ENCODE results near the gene DTHD1. TPM values are rescaled to one million over a fixed set of nuclear protein-coding genes. Genes with fewer than 3 reads are reported as not detected.

DTHD1 gene
- total and polyA plus RNA-seq, 2 donors, result 0.09 to 0.14 TPM

GRCh38 chr4:36327400-36327799, 46.0 kb downstream of the DTHD1 start:
- no peak overlapping the region for H3K4me3 ChIP-seq (ENCODE audit: low read length in 2 of 2)
- no peak overlapping the region for H3K27ac ChIP-seq (ENCODE audit: low read depth in 1 of 2, low read length in 1 of 2)
- no peaks in the 10 kb centered on the region for H3K9me3 ChIP-seq (ENCODE audit: control insufficient read depth in 2 of 2, insufficient read depth in 1 of 2, low read length in 1 of 2)
- no peaks in the 10 kb centered on the region for H3K36me3 ChIP-seq (ENCODE audit: control insufficient read depth in 2 of 2, insufficient read depth in 2 of 2, low read length in 1 of 2)
- DNase-seq (ENCODE audit: low read depth in 6 of 9, low spot score in 9 of 9), result no peak
- H3K27me3 ChIP-seq (ENCODE audit: control insufficient read depth in 2 of 2, insufficient read depth in 1 of 2, low read length in 1 of 2), result no peaks in the 10 kb centered on the region
- H3K4me1 ChIP-seq (ENCODE audit: control insufficient read depth in 2 of 2, insufficient read depth in 2 of 2, low read length in 2 of 2), result peaks cover 0 to 20% of the 10 kb centered on the region in 2 donors
- 78% methylated on average over 5 of the region's 5 CpGs for WGBS

GRCh38 chr4:36328130-36328529, 46.7 kb downstream of the DTHD1 start:
- H3K4me3 ChIP-seq (ENCODE audit: low read length in 2 of 2), result no peak overlapping the region
- no peaks in the 10 kb centered on the region for H3K27me3 ChIP-seq (ENCODE audit: control insufficient read depth in 2 of 2, insufficient read depth in 1 of 2, low read length in 1 of 2)
- no peak overlapping the region for H3K27ac ChIP-seq (ENCODE audit: low read depth in 1 of 2, low read length in 1 of 2)
- DNase-seq (ENCODE audit: low read depth in 6 of 9, low spot score in 9 of 9), result no peak
- peaks cover under 1 to 14% of the 10 kb centered on the region in 2 donors for H3K4me1 ChIP-seq (ENCODE audit: control insufficient read depth in 2 of 2, insufficient read depth in 2 of 2, low read length in 2 of 2)
- WGBS, result 84% methylated on average over 9 of the region's 9 CpGs
- no peaks in the 10 kb centered on the region for H3K36me3 ChIP-seq (ENCODE audit: control insufficient read depth in 2 of 2, insufficient read depth in 2 of 2, low read length in 1 of 2)
- no peaks in the 10 kb centered on the region for H3K9me3 ChIP-seq (ENCODE audit: control insufficient read depth in 2 of 2, insufficient read depth in 1 of 2, low read length in 1 of 2)

- no peak for DNase-seq (ENCODE audit: low read depth in 6 of 9, low spot score in 9 of 9)
Measured at GRCh38 chr4:36329228-36329627, 47.8 kb downstream of the DTHD1 start.

GRCh38 chr4:36330796-36331195, 49.4 kb downstream of the DTHD1 start:
- no peaks in the 10 kb centered on the region for H3K9me3 ChIP-seq (ENCODE audit: control insufficient read depth in 2 of 2, insufficient read depth in 1 of 2, low read length in 1 of 2)
- H3K27ac ChIP-seq (ENCODE audit: low read depth in 1 of 2, low read length in 1 of 2), result no peak overlapping the region
- no peaks in the 10 kb centered on the region for H3K27me3 ChIP-seq (ENCODE audit: control insufficient read depth in 2 of 2, insufficient read depth in 1 of 2, low read length in 1 of 2)
- H3K4me1 ChIP-seq (ENCODE audit: control insufficient read depth in 2 of 2, insufficient read depth in 2 of 2, low read length in 2 of 2), result peaks cover 6 to 9% of the 10 kb centered on the region in 2 donors
- 97% methylated on average over 1 of the region's 1 CpG for WGBS
- H3K4me3 ChIP-seq (ENCODE audit: low read length in 2 of 2), result no peak overlapping the region
- DNase-seq (ENCODE audit: low read depth in 6 of 9, low spot score in 9 of 9), result no peak
- no peaks in the 10 kb centered on the region for H3K36me3 ChIP-seq (ENCODE audit: control insufficient read depth in 2 of 2, insufficient read depth in 2 of 2, low read length in 1 of 2)

More at GRCh38 chr4:36329228-36329627, 47.8 kb downstream of the DTHD1 start:
- Histone ChIP-seq H3K9me3 (ENCODE audit: control insufficient read depth in 2 of 2, insufficient read depth in 1 of 2, low read length in 1 of 2) (no peaks in the 10 kb centered on the region), H3K4me1 (ENCODE audit: control insufficient read depth in 2 of 2, insufficient read depth in 2 of 2, low read length in 2 of 2) (peaks cover 6 to 14% of the 10 kb centered on the region in 2 donors), H3K27me3 (ENCODE audit: control insufficient read depth in 2 of 2, insufficient read depth in 1 of 2, low read length in 1 of 2) (no peaks in the 10 kb centered on the region), H3K36me3 (ENCODE audit: control insufficient read depth in 2 of 2, insufficient read depth in 2 of 2, low read length in 1 of 2) (no peaks in the 10 kb centered on the region), H3K4me3 (ENCODE audit: low read length in 2 of 2) (no peak overlapping the region), H3K27ac (ENCODE audit: low read depth in 1 of 2, low read length in 1 of 2) (no peak overlapping the region)
- 99% methylated on average over 2 of the region's 2 CpGs for WGBS

GRCh38 chr4:36332023-36332781, 50.8 kb downstream of the DTHD1 start:
- no peak overlapping the region for H3K27ac ChIP-seq (ENCODE audit: low read depth in 1 of 2, low read length in 1 of 2)
- no peaks in the 10 kb centered on the region for H3K9me3 ChIP-seq (ENCODE audit: control insufficient read depth in 2 of 2, insufficient read depth in 1 of 2, low read length in 1 of 2)
- H3K4me1 ChIP-seq (ENCODE audit: control insufficient read depth in 2 of 2, insufficient read depth in 2 of 2, low read length in 2 of 2), result peaks cover 6 to 7% of the 10 kb centered on the region in 2 donors
- 91% methylated on average over 7 of the region's 7 CpGs for WGBS
- DNase-seq (ENCODE audit: low read depth in 6 of 9, low spot score in 9 of 9), result no peak
- H3K4me3 ChIP-seq (ENCODE audit: low read length in 2 of 2), result no peak overlapping the region
- H3K36me3 ChIP-seq (ENCODE audit: control insufficient read depth in 2 of 2, insufficient read depth in 2 of 2, low read length in 1 of 2), result no peaks in the 10 kb centered on the region
- no peaks in the 10 kb centered on the region for H3K27me3 ChIP-seq (ENCODE audit: control insufficient read depth in 2 of 2, insufficient read depth in 1 of 2, low read length in 1 of 2)

GRCh38 chr4:36332782-36333131, 51.3 kb downstream of the DTHD1 start:
- H3K27ac ChIP-seq (ENCODE audit: low read depth in 1 of 2, low read length in 1 of 2), result no peak overlapping the region
- H3K4me1 ChIP-seq (ENCODE audit: control insufficient read depth in 2 of 2, insufficient read depth in 2 of 2, low read length in 2 of 2), result peaks cover 6 to 7% of the 10 kb centered on the region in 2 donors
- H3K27me3 ChIP-seq (ENCODE audit: control insufficient read depth in 2 of 2, insufficient read depth in 1 of 2, low read length in 1 of 2), result no peaks in the 10 kb centered on the region
- DNase-seq (ENCODE audit: low read depth in 6 of 9, low spot score in 9 of 9), result no peak
- H3K36me3 ChIP-seq (ENCODE audit: control insufficient read depth in 2 of 2, insufficient read depth in 2 of 2, low read length in 1 of 2), result no peaks in the 10 kb centered on the region
- no peak overlapping the region for H3K4me3 ChIP-seq (ENCODE audit: low read length in 2 of 2)
- no peaks in the 10 kb centered on the region for H3K9me3 ChIP-seq (ENCODE audit: control insufficient read depth in 2 of 2, insufficient read depth in 1 of 2, low read length in 1 of 2)

- 41% methylated on average over 6 of the region's 6 CpGs for WGBS
- H3K27ac ChIP-seq (ENCODE audit: low read depth in 1 of 2, low read length in 1 of 2), result no peak overlapping the region
- peaks cover 6 to 7% of the 10 kb centered on the region in 2 donors for H3K4me1 ChIP-seq (ENCODE audit: control insufficient read depth in 2 of 2, insufficient read depth in 2 of 2, low read length in 2 of 2)
- no peak overlapping the region for H3K4me3 ChIP-seq (ENCODE audit: low read length in 2 of 2)
- no peak for DNase-seq (ENCODE audit: low read depth in 6 of 9, low spot score in 9 of 9)
- no peaks in the 10 kb centered on the region for H3K36me3 ChIP-seq (ENCODE audit: control insufficient read depth in 2 of 2, insufficient read depth in 2 of 2, low read length in 1 of 2)
- H3K27me3 ChIP-seq (ENCODE audit: control insufficient read depth in 2 of 2, insufficient read depth in 1 of 2, low read length in 1 of 2), result no peaks in the 10 kb centered on the region
- no peaks in the 10 kb centered on the region for H3K9me3 ChIP-seq (ENCODE audit: control insufficient read depth in 2 of 2, insufficient read depth in 1 of 2, low read length in 1 of 2)
Measured at GRCh38 chr4:36333303-36333877, 52.0 kb downstream of the DTHD1 start.

GRCh38 chr4:36337665-36338185, 56.3 kb downstream of the DTHD1 start:
- 4% methylated on average over 1 of the region's 1 CpG for WGBS
- no peak for DNase-seq (ENCODE audit: low read depth in 6 of 9, low spot score in 9 of 9)

GRCh38 chr4:36338973-36339372, 57.6 kb downstream of the DTHD1 start:
- 79% methylated on average over 3 of the region's 3 CpGs for WGBS
- Histone ChIP-seq H3K36me3 (ENCODE audit: control insufficient read depth in 2 of 2, insufficient read depth in 2 of 2, low read length in 1 of 2) (no peaks in the 10 kb centered on the region), H3K27ac (ENCODE audit: low read depth in 1 of 2, low read length in 1 of 2) (no peak overlapping the region), H3K27me3 (ENCODE audit: control insufficient read depth in 2 of 2, insufficient read depth in 1 of 2, low read length in 1 of 2) (no peaks in the 10 kb centered on the region), H3K9me3 (ENCODE audit: control insufficient read depth in 2 of 2, insufficient read depth in 1 of 2, low read length in 1 of 2) (no peaks in the 10 kb centered on the region), H3K4me1 (ENCODE audit: control insufficient read depth in 2 of 2, insufficient read depth in 2 of 2, low read length in 2 of 2) (no peaks in the 10 kb centered on the region), H3K4me3 (ENCODE audit: low read length in 2 of 2) (no peak overlapping the region)
- DNase-seq (ENCODE audit: low read depth in 6 of 9, low spot score in 9 of 9), result no peak

More at GRCh38 chr4:36337665-36338185, 56.3 kb downstream of the DTHD1 start:
- Histone ChIP-seq H3K27me3 (ENCODE audit: control insufficient read depth in 2 of 2, insufficient read depth in 1 of 2, low read length in 1 of 2) (no peaks in the 10 kb centered on the region), H3K9me3 (ENCODE audit: control insufficient read depth in 2 of 2, insufficient read depth in 1 of 2, low read length in 1 of 2) (no peaks in the 10 kb centered on the region), H3K4me1 (ENCODE audit: control insufficient read depth in 2 of 2, insufficient read depth in 2 of 2, low read length in 2 of 2) (peaks cover 6 to 7% of the 10 kb centered on the region in 2 donors), H3K36me3 (ENCODE audit: control insufficient read depth in 2 of 2, insufficient read depth in 2 of 2, low read length in 1 of 2) (no peaks in the 10 kb centered on the region), H3K4me3 (ENCODE audit: low read length in 2 of 2) (no peak overlapping the region), H3K27ac (ENCODE audit: low read depth in 1 of 2, low read length in 1 of 2) (no peak overlapping the region)

All from thymus (tissue), 11 donors.